ENCODE data around the gene ZC2HC1B. TPM values are rescaled to one million over a fixed set of nuclear protein-coding genes. Genes with fewer than 3 reads are reported as not detected.
A peak's percentile ranks its signal among the peaks of the same experiment; 100 is the strongest.

Gene ZC2HC1B
- total RNA-seq, 1 experiment from 2014 or later: not detected

- Mint-ChIP-seq H3K27ac (peak overlapping the region; percentile 76 to 99 (median 98); a peak in 6 of 7 replicates), H3K27me3 (ENCODE audit: low read depth) (no peaks in the 10 kb centered on the region), H3K4me1 (peaks cover 10 to 14% of the 10 kb centered on the region in 2 experiments), H3K4me3 (peak overlapping the region; percentile 97 to 98), H3K36me3 (ENCODE audit: insufficient read depth in 1 of 3, low read depth in 3 of 3) (peaks cover 36 to 52% (median 46%) of the 10 kb centered on the region in 3 experiments), H3K9me3 (no peaks in the 10 kb centered on the region)
- H2BK120ac ChIP-seq (ENCODE audit: low read depth, low read length, poor library complexity, severe bottlenecking): no peak overlapping the region
- H2BK5ac ChIP-seq (ENCODE audit: insufficient read length, low read length): no peak overlapping the region
- H3T11ph ChIP-seq (ENCODE audit: low read length): no peak overlapping the region
- no peak overlapping the region for H4K91ac ChIP-seq (ENCODE audit: insufficient read length, low read depth, low read length)
- H3K14ac ChIP-seq (ENCODE audit: insufficient read depth, low read length): no peak overlapping the region
- no peaks in the 10 kb centered on the region for H3K27me3 ChIP-seq (ENCODE audit: insufficient read depth, low read length)
- H2AFZ ChIP-seq (ENCODE audit: low read length): no peak overlapping the region
- H4K8ac ChIP-seq (replicated peaks; ENCODE audit: insufficient read length, low read depth, low read length): no peak overlapping the region
- peak overlapping the region; percentile 83 for H3K4me2 ChIP-seq (ENCODE audit: insufficient read depth, insufficient read length, low read length)
- H3K79me2 ChIP-seq (ENCODE audit: insufficient read depth, low read length): peaks cover 9% of the 10 kb centered on the region; the same call in 1 of the 2 replicates
- H2BK20ac ChIP-seq (ENCODE audit: low read depth, low read length, poor library complexity, severe bottlenecking): no peak overlapping the region
- no peak overlapping the region for H2AK5ac ChIP-seq (ENCODE audit: insufficient read length, low read length)
- H3K9ac ChIP-seq (ENCODE audit: extremely low read depth, insufficient read length, low read length): peak overlapping the region; percentile 91
- no CpG with 5 or more reads among the region's 4 CpGs for WGBS (ENCODE audit: extremely low coverage, insufficient read length, low lambda C conversion rate)
- H4K5ac ChIP-seq (ENCODE audit: insufficient read length, low read depth, low read length): no peak overlapping the region
- H3K9me3 ChIP-seq (ENCODE audit: control insufficient read depth, low read depth, low read length): no peaks in the 10 kb centered on the region
- no peak overlapping the region for H3K27ac ChIP-seq (ENCODE audit: insufficient read length, low read depth, low read length)
- H3K4ac ChIP-seq (ENCODE audit: low read depth, low read length): no peak overlapping the region
- peaks cover 4% of the 10 kb centered on the region for H3K23me2 ChIP-seq (ENCODE audit: insufficient read length, low read depth, low read length, poor library complexity, severe bottlenecking)
- H3K4me1 ChIP-seq (ENCODE audit: insufficient read depth, low read length): no peaks in the 10 kb centered on the region
- DNase-seq: no peak
- no peak overlapping the region for H2BK15ac ChIP-seq (ENCODE audit: low read depth, low read length)
- H3K79me1 ChIP-seq (ENCODE audit: insufficient read depth, low read depth, low read length, poor library complexity, severe bottlenecking): peaks cover 4% of the 10 kb centered on the region
- H3K56ac ChIP-seq (ENCODE audit: insufficient read length, low read depth, low read length): no peak overlapping the region
- no peak overlapping the region for H3K23ac ChIP-seq (ENCODE audit: insufficient read length, low read depth, low read length)
- H3K18ac ChIP-seq (ENCODE audit: insufficient read length, low read depth, low read length): no peak overlapping the region
- no peak for TF ChIP-seq CTCF (conservative IDR thresholded peaks at IDR 0.05)
- H4K20me1 ChIP-seq (ENCODE audit: control insufficient read depth, insufficient read depth, insufficient read length): no peaks in the 10 kb centered on the region
- H2BK12ac ChIP-seq (ENCODE audit: insufficient read length, low read depth, low read length): no peak overlapping the region
Observed at GRCh38 chr6:143844006-143844405, 20.3 kb upstream of the ZC2HC1B start.
